GM13977 (cell line): ENCODE data around the gene MAN2B2.
"Not testable (repeated sequence)": the region's sequence is repeated elsewhere in the genome, so short reads cannot be mapped to it uniquely, and the experiment has no call there.

Experiments
- DNase-seq: peaks from one replicate; pipeline ENCODE4 v3.0.0; 2012; ENCODE audit warnings: low spot score
- in situ Hi-C: fragments of 300-500 bp; cut with MboI; formaldehyde crosslinking; loops from one replicate; pipeline ENCODE4 v1.12.0; 2022; ENCODE audit warnings: low sequenced_read_pairs, low pct_unique_long_range_greater_than_20kb, mixed read lengths, inconsistent platforms; ENCODE audit not compliant: unreplicated experiment
- TF ChIP-seq, protein P1 (sequence below): IDR thresholded peaks from 2 replicates; pipeline ENCODE4 v1.5.1; 2012; ENCODE audit warnings: mild to moderate bottlenecking, control low read depth; ENCODE audit not compliant: insufficient read depth; ENCODE audit errors: extremely low read depth, missing control alignments

The MAN2B2 gene

DNA sequence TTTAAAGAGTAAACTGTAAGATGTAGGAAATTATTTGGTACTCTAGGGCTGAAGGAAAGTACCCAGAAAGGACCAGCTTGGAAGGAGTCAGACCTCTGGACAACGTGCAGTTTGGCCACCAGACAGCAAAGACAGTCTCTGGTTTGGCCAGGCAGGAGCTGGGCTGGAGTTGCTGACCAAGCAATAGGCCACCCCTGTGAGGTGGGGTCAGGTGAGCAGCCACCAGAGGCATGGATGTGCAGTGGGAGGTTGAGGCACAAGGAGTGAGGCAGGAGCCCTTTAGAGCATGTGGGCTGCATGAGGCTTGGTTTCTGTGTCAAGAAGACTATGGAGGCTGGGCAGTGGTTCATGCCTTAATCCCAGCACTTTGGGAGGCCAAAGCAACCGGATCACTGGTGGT lies 47.8 kb downstream of the MAN2B2 start:
- in situ Hi-C loops, result no loop called here
- TF ChIP-seq, protein P1, sequence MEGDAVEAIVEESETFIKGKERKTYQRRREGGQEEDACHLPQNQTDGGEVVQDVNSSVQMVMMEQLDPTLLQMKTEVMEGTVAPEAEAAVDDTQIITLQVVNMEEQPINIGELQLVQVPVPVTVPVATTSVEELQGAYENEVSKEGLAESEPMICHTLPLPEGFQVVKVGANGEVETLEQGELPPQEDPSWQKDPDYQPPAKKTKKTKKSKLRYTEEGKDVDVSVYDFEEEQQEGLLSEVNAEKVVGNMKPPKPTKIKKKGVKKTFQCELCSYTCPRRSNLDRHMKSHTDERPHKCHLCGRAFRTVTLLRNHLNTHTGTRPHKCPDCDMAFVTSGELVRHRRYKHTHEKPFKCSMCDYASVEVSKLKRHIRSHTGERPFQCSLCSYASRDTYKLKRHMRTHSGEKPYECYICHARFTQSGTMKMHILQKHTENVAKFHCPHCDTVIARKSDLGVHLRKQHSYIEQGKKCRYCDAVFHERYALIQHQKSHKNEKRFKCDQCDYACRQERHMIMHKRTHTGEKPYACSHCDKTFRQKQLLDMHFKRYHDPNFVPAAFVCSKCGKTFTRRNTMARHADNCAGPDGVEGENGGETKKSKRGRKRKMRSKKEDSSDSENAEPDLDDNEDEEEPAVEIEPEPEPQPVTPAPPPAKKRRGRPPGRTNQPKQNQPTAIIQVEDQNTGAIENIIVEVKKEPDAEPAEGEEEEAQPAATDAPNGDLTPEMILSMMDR, result no peak
- DNase-seq, result no peak

DNA sequence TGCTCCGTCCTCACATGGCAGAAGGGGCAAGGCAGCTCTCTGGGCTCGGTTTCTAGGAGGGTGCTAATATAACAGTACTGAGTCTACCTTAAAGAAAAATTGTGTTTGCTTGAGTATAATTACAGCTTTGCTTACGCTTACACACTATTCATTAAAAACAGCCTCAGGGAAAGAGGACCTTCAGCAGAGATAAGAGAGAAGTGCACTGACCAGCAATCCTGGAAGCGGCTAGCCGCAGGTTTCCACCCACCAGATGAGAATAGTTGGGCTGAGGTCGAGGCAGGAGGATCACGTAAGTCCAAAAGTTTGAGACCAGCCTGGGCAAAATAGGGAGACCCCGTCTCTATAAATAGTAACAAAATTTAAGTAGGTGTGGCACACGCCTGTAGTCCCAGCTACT lies 50.3 kb downstream of the MAN2B2 start:
- DNase-seq, result no peak
- in situ Hi-C loops, result no loop called here
- TF ChIP-seq, protein P1, result no peak

DNA sequence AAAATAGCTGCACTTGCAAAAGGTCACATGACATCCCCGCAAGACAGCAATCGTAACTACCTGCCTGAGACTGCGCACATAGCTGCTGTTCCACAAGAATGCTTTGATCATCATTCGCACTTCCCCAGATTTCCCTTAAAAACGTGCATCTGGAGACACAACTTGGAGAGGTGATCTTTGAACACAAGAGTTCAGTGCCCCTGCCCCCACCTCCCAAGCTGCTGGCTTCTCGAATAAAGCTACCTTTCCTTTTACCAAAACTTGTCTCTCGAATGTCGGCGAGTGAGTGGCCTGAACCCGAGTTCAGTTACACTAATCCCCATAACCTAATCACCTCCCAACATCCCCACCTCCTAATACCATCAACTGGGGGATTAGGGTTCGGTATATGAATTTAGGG lies 51.1 kb downstream of the MAN2B2 start:
- in situ Hi-C loops, result no loop called here
- TF ChIP-seq, protein P1, result no peak
- DNase-seq, result no peak

DNA sequence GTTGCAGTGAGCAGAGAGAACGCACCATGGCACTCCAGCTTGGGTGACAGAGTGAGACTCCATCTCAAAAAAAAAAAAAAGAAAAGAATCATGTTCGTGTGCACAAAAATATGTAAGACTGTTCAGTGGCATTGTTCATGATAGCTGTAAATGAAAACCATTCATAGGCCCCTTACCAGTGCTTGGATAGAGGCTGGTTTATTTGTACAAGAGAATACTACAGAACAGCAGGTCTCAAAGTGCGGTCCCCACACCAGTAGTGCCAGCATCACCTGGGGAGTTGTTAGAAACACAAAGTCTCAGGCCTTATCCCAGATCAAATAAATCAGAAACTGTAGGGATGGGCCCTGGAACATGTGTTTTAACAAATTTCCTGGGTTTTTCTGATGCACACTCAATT lies 52.8 kb downstream of the MAN2B2 start:
- TF ChIP-seq, protein P1, result no peak
- in situ Hi-C loops, result no loop called here
- DNase-seq, result no peak

DNA sequence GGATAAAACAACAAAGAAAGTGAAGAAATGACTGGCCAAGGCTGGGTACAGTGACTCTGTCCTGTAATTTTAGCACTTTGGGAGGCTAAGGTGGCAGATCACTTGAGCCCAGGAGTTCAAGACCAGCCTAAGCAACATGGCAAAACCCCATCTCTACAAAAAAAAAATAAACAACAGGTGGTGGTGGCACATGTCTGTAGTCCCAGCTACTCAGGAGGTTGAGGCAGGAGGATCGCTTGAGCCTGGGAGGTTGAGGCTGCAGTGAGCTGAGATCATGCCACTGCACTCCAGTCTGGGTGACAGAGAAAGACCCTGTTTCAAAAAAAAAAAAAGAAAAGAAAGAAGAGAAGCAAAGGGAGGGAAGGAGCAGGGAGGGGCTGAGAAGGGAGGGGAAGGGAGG lies 53.5 kb downstream of the MAN2B2 start:
- DNase-seq, in situ Hi-C loops: not testable (repeated sequence)

DNA sequence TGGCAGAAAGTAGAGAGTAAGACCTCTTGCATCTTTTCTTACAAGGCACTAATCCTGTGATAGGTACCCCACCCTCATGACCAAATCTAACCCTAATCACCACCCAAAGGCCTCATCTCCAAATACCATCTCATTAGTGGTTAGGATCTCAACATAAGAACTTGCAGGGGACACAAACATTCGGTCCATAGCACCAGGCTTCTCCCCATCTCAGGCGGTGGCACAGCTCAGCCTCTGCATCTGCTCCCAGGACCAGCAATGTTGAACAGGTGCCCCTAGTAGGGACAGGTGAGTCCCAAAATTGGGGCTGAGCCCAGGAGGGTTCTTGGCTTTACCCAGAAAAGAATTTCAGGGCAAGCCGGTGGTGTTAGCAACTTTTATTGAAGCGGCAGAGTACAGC lies 57.1 kb downstream of the MAN2B2 start:
- no peak for DNase-seq
- in situ Hi-C loops, result no loop called here
- TF ChIP-seq, protein P1, result no peak

DNA sequence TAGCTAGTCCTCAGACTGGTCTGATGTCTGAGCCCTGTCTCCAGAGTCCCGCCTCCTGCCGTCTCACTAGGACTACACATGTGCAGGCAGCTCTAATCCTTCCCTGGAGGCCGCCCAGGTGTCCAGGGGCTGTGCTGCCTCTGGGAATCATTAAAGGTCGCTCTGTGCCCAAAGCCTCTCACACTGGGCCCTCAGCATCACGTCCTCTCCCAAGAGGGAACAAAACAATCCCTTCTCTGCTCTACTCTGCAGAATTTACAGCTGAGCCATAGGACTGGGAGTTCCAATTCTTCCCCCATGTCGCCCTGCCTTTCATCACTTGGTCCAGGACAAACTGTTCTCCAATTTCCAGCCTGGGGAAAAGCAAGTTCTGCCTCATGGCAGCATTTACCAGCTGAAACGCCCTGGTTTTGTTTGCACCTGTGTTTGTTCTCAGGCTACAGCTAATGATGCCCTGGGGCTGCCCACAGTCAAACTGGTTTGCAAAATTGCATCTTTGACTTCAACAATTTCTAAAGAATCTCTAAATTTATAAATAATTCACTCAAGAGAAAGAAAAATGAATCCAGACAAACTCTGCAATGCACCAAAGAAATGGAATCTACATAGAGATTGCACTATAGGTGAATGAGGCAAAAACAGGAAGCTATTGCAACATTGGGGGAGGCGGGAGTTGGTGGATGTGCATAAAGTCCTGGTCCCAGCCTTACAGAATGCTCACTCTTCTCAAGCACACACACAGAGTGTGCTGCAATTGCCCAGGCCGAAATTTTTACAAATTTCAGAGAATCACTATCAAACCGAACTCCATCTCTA lies 58.3 kb downstream of the MAN2B2 start:
- TF ChIP-seq, protein P1, result no peak
- in situ Hi-C loops, result no loop called here
- DNase-seq, result no peak
